HG03045 (cell line): ENCODE data around the gene MAGEB6.
"Not testable (repeated sequence)": the region's sequence is repeated elsewhere in the genome, so short reads cannot be mapped to it uniquely, and the experiment has no call there.

Source experiments
- ATAC-seq: cut with Tn5 transposase; IDR thresholded peaks from one replicate; pipeline ENCODE4 v1.9.1; 2021; ENCODE audit warnings: mild to moderate bottlenecking, moderate library complexity; ENCODE audit not compliant: unreplicated experiment

Gene MAGEB6, protein sequence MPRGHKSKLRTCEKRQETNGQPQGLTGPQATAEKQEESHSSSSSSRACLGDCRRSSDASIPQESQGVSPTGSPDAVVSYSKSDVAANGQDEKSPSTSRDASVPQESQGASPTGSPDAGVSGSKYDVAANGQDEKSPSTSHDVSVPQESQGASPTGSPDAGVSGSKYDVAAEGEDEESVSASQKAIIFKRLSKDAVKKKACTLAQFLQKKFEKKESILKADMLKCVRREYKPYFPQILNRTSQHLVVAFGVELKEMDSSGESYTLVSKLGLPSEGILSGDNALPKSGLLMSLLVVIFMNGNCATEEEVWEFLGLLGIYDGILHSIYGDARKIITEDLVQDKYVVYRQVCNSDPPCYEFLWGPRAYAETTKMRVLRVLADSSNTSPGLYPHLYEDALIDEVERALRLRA

DNA sequence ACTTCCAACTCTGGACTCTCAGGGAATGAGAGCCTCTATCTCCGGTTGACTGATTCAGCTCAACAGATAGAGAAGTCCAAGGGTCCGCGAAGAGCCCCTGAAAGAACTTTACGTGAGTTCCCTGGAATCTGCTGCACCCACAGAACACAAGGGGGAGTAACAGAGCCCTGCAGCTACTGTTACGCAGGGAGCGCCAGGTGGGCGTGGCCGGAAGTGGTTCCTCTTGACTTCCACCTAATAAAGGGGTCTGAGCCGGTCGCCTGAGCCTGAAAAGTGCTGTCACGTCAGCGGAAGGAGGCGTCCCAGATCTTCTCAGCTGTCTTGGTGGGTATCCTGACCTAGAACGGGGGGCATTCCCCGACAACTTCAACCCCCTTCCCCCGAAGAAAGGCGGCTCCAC lies at the start of gene MAGEB6:
Gene MAGEB6, plus strand, starts transcription at position 237 of the 400 bp plus-strand sequence. CDS start 1,407 bp downstream, outside the sequence.
- no peak for ATAC-seq

DNA sequence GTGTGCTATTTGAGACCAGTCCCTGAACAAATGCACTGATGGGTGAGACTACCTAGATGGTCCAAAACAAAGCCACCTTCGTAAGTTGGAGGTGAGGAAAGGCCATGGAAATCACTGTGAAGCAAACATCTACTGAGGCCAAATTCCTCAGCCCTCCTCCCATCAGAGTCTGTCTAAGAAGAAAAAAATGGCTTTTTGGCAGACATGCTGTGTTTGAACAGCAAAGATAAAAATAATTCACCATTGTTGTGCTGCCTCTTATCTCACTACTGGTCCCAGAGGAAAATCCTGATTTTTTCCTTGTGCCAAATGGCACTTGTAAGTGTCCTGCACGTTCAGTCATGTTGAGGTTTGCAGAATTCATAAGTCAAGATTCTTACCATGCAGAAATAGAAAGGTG lies 46.2 kb upstream of the MAGEB6 start:
- no peak for ATAC-seq

DNA sequence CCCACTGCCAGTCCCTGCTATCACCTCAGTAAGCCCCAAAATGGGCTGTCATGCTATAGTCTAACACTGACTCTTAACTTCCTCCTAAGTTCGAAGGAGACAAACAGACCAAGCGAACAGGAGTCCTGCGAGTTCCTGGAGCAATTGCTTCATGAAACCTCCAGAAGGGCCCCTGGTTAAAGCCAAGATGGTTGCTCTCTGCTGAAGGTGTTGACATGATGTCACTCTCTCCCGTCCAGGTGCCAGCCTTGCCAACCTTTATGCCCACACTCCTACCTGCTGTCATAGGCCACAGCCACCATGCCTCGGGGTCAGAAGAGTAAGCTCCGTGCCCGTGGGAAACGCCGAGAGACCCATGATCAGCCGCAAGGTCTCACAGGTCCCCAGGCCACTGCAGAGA lies 31.9 kb upstream of the MAGEB6 start, which contains the start of gene MAGEB6B:
Gene MAGEB6B, plus strand, starts transcription at position 301 of the 400 bp plus-strand sequence. Its CDS starts 0 bp downstream, at position 301.
- no peak for ATAC-seq

DNA sequence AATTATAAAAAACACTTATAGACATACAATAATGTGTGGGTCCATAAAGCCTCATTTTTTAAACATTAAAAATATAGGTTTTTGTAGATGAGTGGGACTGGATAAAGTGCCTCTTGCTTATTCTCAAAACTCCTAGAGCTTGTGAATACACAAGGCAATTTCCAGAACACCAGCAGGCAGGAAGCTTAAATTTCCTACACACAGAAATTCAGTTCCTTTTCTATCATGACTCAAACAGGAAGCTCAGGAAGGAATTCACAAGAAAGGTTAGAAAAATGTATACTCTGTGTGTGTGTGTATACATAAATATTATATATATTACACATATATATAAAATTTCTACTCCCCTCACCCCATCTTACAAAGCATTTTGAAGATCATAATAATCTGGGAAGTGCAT lies 11.3 kb downstream of the MAGEB6 start:
- ATAC-seq: no peak

DNA sequence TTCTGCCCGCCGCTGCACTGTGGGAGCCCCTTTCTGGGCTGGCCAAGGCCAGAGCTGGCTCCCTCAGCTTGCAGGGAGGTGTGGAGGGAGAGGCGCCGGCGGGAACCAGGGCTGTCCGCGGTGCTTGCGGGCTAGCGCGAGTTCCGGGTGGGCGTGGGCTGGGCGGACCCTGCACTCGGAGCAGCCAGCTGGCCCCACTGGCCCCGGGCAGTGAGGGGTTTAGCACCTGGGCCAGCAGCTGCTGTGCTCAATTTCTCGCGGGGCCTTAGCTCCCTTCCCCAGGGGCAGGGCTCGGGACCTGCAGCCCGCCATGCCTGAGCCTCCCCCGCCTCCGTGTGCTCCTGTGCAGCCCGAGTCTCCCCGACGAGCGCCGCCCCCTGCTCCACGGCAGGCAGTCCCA lies 12.5 kb downstream of the MAGEB6 start:
- not testable (repeated sequence) for ATAC-seq

DNA sequence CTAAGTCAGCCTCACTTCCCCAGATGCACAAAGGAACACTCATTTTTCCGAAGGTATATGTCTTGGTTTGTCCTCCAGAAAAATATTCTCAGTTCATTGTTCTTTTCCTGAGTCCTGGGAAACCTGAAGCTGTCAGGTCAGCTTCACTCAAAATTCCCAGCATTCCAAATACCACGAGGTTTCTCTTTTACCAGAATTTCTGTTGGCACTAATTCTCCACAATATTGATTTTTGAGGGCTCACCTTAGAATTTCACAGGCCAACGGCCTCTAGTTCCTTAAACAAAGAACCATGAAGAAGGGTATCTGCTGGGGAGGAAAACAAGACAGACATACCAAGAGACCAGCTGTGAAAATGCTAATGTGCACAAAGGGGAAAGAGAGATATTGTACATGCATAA lies 15.8 kb downstream of the MAGEB6 start:
- ATAC-seq: no peak

DNA sequence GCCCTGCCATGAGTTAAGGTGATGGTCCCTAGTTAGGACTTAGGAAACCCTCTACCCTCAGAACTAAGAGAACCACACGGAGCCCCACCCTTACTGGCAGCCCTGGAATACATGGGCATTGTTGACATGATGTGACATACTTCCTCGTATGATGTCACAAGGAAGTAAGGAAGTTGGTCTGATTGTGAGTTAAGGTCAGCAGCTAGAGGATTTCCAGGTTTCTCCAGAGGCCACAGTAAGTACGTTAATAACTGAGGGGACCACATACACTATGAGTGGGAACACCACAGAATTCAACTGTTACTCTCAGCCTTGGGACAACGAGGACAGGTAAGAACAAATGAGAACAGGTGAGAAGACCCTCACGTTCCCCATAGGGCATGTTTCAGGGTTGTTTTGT lies 23.6 kb downstream of the MAGEB6 start, which contains the start of gene MAGEB5:
Gene MAGEB5, plus strand, starts transcription at position 301 of the 400 bp plus-strand sequence. CDS start 1,133 bp downstream, outside the sequence.
- ATAC-seq: no peak

DNA sequence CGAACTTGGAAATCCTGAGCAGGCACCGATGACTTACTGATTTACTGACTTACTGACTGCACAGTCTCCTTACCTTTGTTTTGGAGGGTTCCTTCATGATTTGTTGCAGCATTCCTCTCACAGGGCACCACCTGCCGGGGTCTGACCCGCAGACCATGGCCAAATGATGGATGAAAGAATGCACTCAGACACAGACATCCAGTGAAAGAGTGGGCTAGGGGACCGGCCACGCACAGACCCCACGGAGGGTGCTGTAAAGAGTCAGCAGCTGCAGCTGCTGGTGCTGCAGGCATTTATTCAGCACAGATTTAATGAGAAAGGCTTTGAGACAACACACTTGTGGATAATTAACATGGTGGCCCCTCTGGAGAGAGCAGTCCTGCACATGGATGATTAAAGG lies 27.1 kb downstream of the MAGEB6 start:
- ATAC-seq: no peak

DNA sequence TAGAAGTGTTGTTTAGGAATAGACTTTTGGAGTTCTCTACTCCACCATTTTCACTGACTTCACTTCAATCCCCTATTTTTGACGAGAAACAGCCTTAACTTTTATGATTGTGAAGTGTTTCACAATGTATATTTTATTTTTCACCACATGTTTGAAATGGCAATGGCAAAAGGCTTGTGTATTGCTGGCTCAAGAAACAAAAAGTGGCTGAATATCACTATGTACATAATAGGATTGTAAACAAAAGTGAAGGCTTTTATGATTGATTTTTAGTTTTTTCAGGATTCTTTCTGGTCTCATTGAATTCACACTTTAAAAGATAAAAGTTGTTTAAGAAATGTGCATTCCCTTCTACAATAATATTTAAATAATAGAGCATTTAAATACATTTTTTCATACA lies 41.9 kb downstream of the MAGEB6 start:
- no peak for ATAC-seq
